ENCODE results near the gene SGF29. TPM values are rescaled to one million over a fixed set of nuclear protein-coding genes. Genes with fewer than 3 reads are reported as not detected.

Gene SGF29
- total and polyA plus RNA-seq, 2 of the 8 experiments (the other 6 are each of a cell fraction or from before 2014, with no cell fraction given): 3.1 to 22.7 TPM

- FAIRE-seq (no peak), DNase-seq (ENCODE audit: low read depth in 1 of 2, low spot score in 2 of 2) (no peak)
- Histone ChIP-seq H3K4me1 (replicated peaks in 1 of 4; ENCODE audit: control insufficient read depth in 3 of 4, insufficient read depth in 4 of 4, low read length in 3 of 4) (no peaks in the 10 kb centered on the region), H3K36me3 (ENCODE audit: control insufficient read depth in 2 of 4, insufficient read depth in 4 of 4, low read length in 3 of 4) (no peaks in the 10 kb centered on the region), H3K9me3 (ENCODE audit: insufficient read depth in 2 of 2, low read depth in 1 of 2, low read length in 1 of 2) (no peaks in the 10 kb centered on the region), H3K79me1 (ENCODE audit: low read depth, low read length) (no peaks in the 10 kb centered on the region), H4K8ac (ENCODE audit: extremely low read depth, insufficient read depth, low read length) (peak overlapping the region; percentile 68; the same call in 1 of the 2 replicates), H2AK5ac (ENCODE audit: low read depth, low read length) (no peak overlapping the region), H3K27me3 (replicated peaks in 1 of 4; ENCODE audit: control insufficient read depth in 3 of 4, extremely low read depth in 1 of 4, insufficient read depth in 3 of 4, low read length in 3 of 4) (no peaks in the 10 kb centered on the region), H2BK5ac (ENCODE audit: low read depth, low read length) (no peak overlapping the region), H4K20me1 (replicated peaks in 1 of 2; ENCODE audit: control insufficient read depth in 1 of 2, insufficient read depth in 2 of 2, low read length in 2 of 2) (no peaks in the 10 kb centered on the region), H3K79me2 (ENCODE audit: control insufficient read depth in 1 of 2, insufficient read depth in 2 of 2, low read length in 2 of 2) (no peaks in the 10 kb centered on the region), H3K14ac (ENCODE audit: insufficient read length) (no peak overlapping the region), H3K23me2 (ENCODE audit: low read depth, low read length) (no peaks in the 10 kb centered on the region), H4K91ac (replicated peaks; ENCODE audit: insufficient read length, low read length) (no peak overlapping the region), H2BK20ac (ENCODE audit: low read length) (no peak overlapping the region), H3K23ac (ENCODE audit: insufficient read length) (no peak overlapping the region), H4K5ac (ENCODE audit: insufficient read length, low read depth, low read length) (no peak overlapping the region), H2BK15ac (ENCODE audit: low read length) (no peak overlapping the region), H3K27ac (ENCODE audit: low read depth, low read length) (no peak overlapping the region), H2BK120ac (replicated peaks; ENCODE audit: low read depth, low read length) (no peak overlapping the region), H3K4me2 (ENCODE audit: insufficient read depth in 1 of 2, low read depth in 2 of 2, low read length in 2 of 2) (no peak overlapping the region), H3K56ac (replicated peaks; ENCODE audit: insufficient read length, low read depth, low read length) (no peak overlapping the region), H2AFZ (ENCODE audit: low read length) (no peak overlapping the region), H3K9ac (replicated peaks in 1 of 4; ENCODE audit: extremely low read depth in 1 of 4, low read depth in 3 of 4, low read length in 3 of 4) (no peak overlapping the region), H3K4me3 (ENCODE audit: extremely low read depth in 1 of 4, insufficient read depth in 2 of 4, low read depth in 3 of 4, low read length in 4 of 4) (no peak overlapping the region), H2BK12ac (ENCODE audit: low read depth, low read length) (no peak overlapping the region), H3K4ac (replicated peaks; ENCODE audit: insufficient read length, low read depth, low read length) (no peak overlapping the region), H3K18ac (ENCODE audit: extremely low read depth, low read length) (no peak overlapping the region)
- TF ChIP-seq JUND (IDR thresholded peaks at IDR 0.05; ENCODE audit: low read length): no peak
- TF ChIP-seq HDAC2 (IDR thresholded peaks at IDR 0.05; ENCODE audit: borderline replicate concordance in 1 of 2, low read depth in 2 of 2, low read length in 2 of 2): no peak
- no peak for TF ChIP-seq CHD2 (IDR thresholded peaks at IDR 0.05; ENCODE audit: low read length)
- CTCF ChIA-PET (ENCODE audit: partially characterized antibody): interaction anchor here (0.7 to 2.0 kb wide), 5 partner anchors 13 to 286 kb away, joined by 3 to 7 read pairs (median 3); no protein-coding TSS in a partner anchor
- POLR2A ChIA-PET (ENCODE audit: partially characterized antibody): interaction anchor here (1.3 kb wide), 1 partner anchor 11 kb away, joined by 3 read pairs; no protein-coding TSS in a partner anchor
- 95% methylated on average over 9 of the region's 11 CpGs; no CpG with 5 or more reads in 1 of the 2 experiments for WGBS, 2 experiments (ENCODE audit: extremely low coverage in 1 of 2, insufficient coverage in 1 of 2, insufficient read length in 1 of 2, insufficient replicate concordance in 2 of 2, low coverage in 1 of 2, low lambda C conversion rate in 2 of 2, missing lambda C conversion rate in 1 of 2)
These were observed 49.9 kb downstream of the SGF29 start for GRCh38 chr16:28603381-28604185.

All from H1 (cell line).